22Rv1 (cell line): Measurements from ENCODE around the gene ACER3.
A peak's percentile ranks its signal among the peaks of the same experiment; 100 is the strongest.
"Not testable (repeated sequence)": the region's sequence is repeated elsewhere in the genome, so short reads cannot be mapped to it uniquely, and the experiment has no call there.

Experiments
- H3K27ac ChIP-seq: fragments of 450-650 bp; 2 replicates; pipeline ENCODE4 v1.5.1; 2017
- ZFX ChIP-seq: fragments of 450-650 bp; IDR thresholded peaks from 2 replicates; pipeline ENCODE4 v1.6.1; 2017; ENCODE audit warnings: antibody characterized with exemption, borderline replicate concordance
- TF ChIP-seq, protein P1 (sequence below): fragments of 450-650 bp; IDR thresholded peaks from 2 replicates; pipeline ENCODE4 v1.5.1; 2017; ENCODE audit warnings: mild to moderate bottlenecking

The ACER3 gene

GRCh38 chr11:76824083-76824939 is 36.4 kb upstream of the ACER3 start:
- no peak for TF ChIP-seq ZFX
- TF ChIP-seq, protein P1, sequence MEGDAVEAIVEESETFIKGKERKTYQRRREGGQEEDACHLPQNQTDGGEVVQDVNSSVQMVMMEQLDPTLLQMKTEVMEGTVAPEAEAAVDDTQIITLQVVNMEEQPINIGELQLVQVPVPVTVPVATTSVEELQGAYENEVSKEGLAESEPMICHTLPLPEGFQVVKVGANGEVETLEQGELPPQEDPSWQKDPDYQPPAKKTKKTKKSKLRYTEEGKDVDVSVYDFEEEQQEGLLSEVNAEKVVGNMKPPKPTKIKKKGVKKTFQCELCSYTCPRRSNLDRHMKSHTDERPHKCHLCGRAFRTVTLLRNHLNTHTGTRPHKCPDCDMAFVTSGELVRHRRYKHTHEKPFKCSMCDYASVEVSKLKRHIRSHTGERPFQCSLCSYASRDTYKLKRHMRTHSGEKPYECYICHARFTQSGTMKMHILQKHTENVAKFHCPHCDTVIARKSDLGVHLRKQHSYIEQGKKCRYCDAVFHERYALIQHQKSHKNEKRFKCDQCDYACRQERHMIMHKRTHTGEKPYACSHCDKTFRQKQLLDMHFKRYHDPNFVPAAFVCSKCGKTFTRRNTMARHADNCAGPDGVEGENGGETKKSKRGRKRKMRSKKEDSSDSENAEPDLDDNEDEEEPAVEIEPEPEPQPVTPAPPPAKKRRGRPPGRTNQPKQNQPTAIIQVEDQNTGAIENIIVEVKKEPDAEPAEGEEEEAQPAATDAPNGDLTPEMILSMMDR, result no peak
- H3K27ac ChIP-seq, result peak overlapping the region; percentile 63

DNA sequence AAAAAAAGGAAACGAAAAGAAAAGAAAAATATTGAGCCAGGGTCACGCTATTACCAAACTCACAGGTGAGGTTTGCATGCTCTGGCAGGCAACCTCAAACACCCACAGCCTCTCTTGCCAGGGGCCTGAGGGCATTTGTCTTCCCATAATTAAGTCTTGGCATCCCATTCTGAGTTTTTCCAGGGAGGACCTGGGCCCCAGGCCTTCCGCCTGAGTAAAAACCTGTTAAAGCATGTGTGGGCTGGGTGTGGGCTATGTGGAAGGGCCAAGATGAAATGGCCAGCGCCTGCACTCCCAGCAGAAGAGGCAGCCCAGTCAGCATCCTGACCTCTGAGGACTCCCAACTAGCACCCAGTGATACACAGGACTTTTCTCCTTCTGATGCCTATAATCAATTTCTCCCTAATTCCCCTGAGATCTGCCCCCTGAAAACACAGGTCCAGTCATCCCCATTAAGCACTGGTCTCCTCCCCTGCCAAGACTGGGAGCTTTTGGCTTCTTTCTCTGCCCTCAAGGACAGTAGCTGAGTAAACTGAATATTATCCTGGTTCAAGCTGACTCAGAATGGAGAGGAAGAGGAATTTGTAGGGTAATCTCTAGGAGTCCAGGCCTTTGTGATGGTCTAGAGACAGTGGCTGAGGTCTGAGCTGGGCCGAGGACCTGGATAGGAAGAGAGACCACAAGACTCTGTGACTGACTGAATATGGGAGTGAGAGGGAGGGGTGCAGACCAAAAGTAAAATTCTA is 35.6 kb upstream of the ACER3 start:
- no peak for TF ChIP-seq ZFX
- TF ChIP-seq, protein P1, result no peak

GRCh38 chr11:76825726-76826396 is 34.9 kb upstream of the ACER3 start:
- TF ChIP-seq, protein P1, result no peak
- TF ChIP-seq ZFX, result no peak
- H3K27ac ChIP-seq, result peak overlapping the region; percentile 63

More for the DNA sequence above, 35.6 kb upstream of the ACER3 start:
- peak overlapping the region; percentile 63 for H3K27ac ChIP-seq

GRCh38 chr11:76826508-76826907 is 34.2 kb upstream of the ACER3 start:
- not testable (repeated sequence) for H3K27ac ChIP-seq

GRCh38 chr11:76827005-76827404 is 33.7 kb upstream of the ACER3 start:
- not testable (repeated sequence) for H3K27ac ChIP-seq

GRCh38 chr11:76830639-76831327 is 29.9 kb upstream of the ACER3 start:
- no peak for TF ChIP-seq ZFX
- TF ChIP-seq, protein P1, result no peak
- no peak overlapping the region for H3K27ac ChIP-seq

- no peak overlapping the region for H3K27ac ChIP-seq
- TF ChIP-seq, protein P1, result no peak
- no peak for TF ChIP-seq ZFX
Measured at GRCh38 chr11:76831686-76832310, 28.9 kb upstream of the ACER3 start.
